CMK (cell line): ENCODE results near the gene SECTM1.

Experiments used
- DNase-seq: peaks from one replicate; pipeline ENCODE4 v3.0.0-alpha.2; 2010; ENCODE audit warnings: low read depth

SECTM1 gene

DNA sequence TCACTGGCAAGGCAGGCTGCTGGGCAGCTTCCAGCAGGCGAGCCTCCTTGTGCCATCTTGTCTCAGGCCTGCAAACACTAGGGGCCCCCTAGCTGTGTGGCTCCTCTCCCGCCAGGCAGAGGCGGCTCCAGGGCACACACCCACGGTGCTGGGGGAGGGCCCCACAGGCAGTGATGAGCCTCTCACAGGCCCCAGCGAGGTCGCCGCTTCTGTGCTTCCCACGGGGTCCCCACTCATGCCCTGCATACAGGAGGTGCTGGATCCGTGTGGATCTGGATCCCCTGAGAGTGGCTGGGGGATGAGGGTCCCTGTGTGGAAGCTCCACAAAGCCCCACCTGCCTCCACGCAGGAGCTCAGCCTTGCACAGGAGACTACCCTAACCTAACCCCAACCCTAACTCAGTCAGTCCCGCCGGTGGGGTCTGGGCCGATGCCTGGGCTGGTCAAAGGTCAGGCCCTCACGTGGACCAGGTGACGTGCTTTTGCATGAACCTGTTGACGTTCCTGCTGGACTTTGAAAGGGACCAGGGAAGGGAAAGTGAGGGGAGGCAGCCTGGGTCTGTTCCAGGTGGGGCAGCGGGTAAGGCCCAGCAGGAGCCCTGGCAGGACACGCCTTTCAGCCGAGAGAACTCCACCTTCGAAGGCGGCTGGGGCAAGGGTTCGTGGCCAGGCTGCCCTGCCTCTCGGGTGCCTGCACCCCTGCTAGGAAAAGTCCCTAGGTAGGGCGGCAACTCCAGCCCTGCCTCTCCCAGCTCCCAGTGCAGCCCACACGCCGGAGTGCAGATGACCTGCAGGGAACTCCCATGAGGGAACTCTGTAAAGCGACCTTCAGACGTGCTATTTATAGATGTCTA lies 5.2 kb downstream of the SECTM1 start:
- DNase-seq: no peak

DNA sequence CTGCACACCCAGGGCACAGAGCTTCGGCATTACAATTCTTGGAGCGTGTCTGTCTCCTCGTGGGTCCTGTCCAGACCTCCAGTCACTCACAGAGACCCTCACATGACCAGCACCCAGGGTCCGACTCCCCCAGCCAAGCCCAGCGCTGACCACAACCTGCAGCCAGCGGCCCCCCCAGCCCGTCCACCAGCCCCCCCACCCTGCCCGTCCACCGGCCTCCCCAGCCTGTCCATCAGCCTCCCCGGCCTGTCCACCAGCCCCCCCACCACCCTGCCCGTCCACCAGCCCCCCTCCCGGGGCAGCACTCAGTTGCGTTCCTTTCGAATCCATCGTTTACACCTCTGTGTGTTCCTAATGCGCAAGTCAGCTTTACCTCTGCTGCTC lies 5.8 kb downstream of the SECTM1 start:
- DNase-seq: no peak

DNA sequence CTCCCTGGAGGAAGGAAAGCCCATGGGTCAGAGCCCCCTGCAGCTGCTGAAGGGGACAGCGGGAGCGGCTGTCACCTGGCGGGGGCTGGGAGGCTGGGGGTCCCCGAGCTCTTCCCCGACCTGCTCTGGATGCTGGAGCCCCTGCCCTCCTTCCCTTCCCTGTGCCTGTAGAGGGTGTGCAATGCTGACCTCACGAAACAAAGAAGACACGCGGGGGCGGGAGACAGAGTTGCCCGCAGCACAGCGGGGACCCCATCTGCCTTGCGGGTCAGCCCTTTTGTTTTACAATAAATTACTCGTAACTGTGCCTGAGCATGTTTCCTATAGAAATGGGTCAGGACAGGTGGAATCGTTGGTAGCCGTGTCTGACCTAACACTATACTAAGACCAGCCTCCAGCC lies 6.3 kb downstream of the SECTM1 start:
- DNase-seq: no peak

DNA sequence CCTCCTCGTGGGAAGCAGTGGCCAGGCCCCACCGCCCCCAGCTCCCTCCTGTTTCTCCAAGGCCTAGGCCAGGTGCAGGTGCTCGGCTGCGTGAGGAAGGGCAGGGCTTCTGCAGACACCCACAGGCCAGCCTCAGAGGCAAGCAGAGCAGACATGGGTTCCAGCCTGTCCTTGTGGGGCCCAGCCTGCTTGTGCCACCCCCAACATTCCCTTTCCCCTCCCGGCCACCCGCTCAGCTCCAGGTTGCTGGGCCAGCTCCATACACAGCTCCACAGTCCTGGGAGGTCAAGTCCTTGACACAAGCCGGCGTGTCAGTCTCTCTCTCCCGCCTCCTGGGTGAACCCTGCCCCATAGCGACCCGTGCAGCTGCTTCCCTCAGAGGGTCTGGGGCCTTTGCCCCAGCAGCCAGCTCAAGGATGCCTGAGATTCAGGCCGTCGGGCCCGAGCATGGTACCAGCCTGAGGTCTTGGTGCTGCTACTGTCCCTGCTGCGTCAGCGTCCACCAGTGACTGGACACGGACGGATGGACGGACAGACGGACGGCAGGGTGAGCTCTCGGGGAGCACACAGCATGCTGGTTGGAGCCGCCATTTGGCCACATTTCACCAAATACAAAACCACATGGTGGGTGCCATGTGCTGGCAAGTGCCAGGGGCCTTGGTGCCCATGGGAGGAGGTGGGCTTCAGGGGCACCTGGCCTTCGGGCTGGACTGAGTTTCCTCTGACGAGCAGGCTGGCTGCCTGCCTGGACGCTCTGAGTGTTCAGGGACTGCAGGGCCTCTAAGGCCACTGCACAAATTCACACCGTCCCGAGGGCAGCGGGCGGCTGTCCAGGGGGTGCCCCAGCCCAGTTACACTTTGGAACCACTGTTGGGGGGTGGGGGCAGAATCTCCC lies 8.0 kb downstream of the SECTM1 start:
- DNase-seq: no peak

DNA sequence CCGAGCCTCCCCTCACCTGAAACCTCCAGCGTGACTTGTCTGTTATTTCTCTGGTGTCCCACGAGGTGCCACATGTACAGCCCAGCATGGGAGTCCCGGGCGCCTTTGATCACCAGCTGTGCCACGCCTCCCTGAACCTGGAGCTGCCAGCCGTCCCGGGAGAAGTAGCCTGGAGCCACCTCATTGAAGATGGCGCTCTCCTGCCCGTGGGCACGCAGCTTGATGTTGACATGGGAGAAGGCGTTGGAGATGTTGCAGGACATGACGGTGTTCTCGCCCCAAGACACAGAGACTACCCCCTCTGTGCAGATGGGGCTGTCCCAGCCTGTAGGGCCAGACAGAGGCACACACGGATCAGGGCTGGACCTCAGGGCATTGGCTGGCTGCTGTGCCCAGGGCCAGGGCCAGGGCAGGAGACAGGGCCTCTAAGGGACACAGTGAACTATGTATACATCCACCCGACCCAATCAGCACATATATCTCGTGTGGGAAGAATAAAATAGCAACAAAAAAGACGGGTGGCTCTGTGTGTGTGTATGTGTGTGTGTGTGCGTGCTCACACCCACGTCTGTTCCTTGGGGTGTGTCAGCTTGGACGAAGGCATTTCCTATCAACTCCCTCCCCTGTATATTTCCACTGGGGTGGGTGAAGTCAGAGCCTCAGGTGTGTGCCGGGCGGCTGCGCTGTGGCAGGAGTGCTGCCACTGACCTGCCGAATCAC lies 8.8 kb downstream of the SECTM1 start:
- DNase-seq: no peak

DNA sequence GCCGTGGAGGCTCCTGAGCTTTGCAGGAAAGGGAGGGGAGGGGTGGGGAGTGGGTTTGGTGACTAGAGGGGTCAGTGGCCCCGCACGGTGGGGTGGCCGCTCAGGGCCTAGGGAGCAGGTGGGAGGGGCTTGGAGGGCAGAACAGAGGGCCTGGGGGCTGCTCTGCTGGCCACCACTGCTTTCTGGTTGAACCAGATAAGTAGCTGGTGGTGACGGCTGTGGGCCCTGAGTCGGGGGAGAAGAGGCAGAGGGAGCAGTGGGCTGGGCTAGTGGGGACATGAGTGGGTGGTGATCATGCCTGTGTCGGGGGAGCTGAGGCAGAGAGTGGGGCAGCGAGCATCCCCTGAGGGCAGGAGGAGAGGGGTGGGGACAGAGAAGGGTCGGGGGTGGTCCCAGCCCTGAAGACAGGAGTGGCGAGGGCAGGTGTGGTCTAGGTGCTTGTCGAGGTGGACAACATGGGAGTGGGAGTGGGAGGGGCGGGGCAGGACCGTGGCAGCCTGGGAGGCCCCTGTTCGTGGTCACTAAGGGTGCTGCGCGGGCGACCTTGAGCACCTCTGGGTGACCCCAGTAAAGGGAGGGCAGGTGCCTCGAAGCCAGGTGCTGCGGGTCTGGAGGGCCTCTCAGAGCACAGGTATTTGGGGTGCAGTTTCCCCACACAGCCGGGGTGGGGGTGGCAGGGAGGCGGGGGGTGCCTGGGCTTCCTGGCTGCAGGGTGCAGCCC lies 9.9 kb downstream of the SECTM1 start:
- DNase-seq: peak; percentile 80

DNA sequence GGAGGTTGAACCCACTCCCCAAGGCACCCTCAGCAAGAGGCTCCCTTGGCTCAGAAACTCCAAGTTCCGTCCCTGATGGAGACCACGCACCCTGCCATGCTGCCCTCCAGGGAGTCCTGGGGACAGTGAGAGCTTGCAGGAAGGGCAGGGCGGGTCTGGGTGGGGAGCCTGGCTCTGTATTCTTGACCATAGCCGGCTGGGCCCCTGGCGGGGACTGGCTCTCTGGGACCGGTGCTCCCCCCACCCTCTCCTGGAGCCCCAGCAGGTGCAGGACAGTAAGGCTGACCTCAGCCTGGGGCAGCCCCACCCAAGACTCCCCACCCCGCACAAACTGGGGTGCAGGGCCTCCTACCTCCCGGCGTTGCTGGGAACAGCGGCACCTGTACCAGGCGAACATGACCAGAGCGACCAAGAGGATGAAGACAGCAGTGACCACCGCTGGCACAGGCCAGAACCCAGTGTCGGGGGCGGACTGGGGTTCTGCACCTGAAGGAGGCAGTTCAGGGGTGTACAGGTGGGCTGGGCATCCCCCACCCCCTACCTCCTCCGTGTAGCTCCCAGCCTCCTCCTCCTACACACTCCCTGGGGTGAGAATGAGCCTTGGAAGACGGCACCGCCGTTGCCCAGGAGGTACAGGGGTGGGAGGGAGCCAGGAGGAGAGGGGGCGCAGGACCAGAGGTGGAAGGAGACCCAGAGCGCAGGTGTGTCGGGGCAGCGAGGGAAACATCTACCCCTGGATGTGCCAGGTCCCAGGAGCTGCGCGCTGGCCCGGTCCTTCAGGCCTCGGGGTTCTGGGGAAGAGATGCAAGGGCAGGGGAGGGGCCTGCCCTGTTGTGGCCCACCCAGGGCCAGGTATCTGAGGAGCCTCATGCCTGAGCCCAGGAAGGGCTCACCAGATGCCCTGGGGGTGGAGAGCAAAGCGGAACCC lies 10.8 kb downstream of the SECTM1 start:
- DNase-seq: no peak

DNA sequence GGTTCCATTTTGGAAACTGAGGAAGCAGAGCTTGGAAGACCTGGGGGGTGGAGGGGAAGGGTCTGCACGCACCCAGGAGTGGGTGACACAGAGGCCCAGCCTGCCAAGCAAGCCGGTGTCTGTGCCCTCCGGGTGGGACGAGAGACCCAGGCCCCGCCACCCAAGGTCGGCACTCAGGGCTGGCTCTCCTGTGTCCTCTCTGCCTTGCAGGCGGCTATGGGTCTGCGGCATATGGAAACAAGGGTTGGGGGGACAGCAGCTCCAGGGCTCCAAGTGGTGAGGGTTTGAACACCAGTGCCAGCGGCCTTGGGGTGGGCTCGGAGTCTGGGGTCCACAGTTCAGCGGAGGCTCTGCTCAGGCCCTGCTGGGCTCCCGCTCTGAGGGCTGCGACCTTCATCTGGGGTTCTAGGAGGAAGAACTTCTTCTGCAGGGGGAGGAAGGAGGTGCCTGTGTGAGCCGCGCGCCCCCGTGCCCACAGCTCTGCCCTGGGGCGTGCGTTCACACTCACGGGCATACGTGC lies 11.6 kb downstream of the SECTM1 start:
- DNase-seq: no peak

DNA sequence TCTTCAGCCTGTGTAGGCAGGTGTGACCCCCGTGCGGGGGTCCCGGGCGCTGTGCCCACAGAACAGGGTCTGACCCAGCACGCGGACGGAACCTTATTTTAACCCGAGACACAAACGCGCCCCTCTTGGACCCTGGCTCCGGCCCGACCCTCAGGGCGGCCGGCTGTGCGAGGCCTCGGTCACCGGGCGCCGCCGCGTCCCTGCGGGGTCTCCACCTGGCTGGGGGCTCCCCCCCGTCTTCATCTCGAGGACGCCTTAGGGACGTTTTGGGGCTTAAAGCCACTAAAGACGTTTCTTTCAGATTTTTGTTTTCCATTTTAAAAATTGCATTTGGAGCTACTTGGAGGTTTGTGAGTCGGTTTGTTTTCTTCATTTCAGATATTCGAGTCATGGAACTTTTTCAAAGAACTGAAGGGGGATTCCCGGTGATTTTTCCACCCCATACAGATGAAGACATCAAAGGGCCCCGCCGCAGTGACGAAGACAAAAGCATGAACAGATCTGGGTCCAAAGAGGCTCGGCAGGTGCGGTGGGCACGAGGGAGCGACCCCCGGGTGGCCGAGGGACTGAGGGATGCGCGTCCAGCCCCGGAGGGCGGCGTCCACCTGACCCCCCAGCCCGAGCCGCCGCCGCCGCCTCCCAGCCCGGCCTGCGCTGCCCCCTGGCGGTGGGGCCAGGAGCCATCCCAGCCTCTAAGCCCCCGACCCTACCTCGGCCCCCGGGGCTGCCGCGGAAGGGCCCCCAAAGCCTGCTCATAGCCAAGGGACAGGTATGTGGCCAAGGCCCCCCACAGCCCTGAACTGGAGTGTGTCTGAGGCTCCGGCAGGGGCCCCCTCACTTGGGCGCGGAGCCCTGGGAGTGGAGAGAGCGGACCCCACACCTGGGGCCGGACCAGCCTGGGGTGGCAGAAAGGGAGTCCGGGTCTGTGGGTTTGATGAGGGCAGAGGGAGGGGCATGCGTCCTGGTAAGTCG lies 12.3 kb downstream of the SECTM1 start:
- no peak for DNase-seq

DNA sequence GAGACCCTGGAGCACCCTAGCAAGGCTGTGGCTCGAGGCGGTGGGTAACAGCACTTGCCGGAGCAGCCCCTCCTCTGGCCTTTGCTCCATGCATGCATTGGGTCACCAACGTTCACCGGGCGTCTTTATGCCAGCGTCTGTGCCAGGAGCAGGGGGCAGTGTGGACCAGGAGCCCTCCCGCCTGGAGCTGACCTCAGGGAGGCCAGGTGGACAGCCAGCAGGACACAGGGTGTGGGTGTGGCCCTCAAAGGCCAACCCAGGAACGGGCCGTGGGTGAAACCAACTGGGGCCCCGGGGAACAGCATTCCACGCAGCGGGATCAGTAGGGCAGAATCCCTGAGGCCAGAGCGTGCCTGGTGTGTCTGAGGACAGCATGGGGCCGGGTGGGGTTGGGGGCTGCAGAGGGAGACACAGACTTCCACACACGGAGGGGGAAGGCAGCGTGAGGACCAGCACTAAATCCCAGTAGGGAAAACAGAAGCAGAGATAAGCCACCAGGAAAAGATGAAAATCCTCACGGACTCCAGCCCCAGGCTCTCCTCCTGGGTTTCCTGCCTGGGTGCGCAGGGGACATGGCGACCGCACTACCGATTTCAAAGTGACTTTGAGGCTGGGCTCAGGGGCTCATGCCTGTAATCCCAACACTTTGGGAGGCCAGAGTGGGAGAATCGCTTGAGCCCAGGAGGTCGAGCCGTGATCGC lies 13.3 kb downstream of the SECTM1 start:
- DNase-seq: no peak

DNA sequence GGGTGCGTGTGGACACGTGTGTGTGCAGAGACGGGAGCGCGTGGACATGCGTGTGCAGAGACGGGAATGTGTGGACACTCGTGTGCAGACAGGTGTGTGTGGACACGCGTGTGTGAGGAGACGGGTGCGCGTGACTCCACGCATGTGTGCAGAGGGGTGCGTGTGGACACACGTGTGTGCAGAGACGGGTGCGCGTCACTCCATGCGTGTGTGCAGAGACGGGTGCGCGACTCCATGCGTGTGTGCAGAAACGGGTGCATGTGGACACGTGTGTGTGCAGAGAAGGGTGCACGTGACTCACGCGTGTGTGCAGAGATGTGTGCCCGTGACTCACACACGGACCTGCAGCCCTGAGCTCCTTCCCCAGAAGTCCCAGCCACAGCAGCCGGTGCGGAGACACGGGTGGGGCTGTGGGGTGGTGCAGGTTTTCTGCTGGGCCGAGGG lies 13.9 kb downstream of the SECTM1 start:
- DNase-seq: no peak

DNA sequence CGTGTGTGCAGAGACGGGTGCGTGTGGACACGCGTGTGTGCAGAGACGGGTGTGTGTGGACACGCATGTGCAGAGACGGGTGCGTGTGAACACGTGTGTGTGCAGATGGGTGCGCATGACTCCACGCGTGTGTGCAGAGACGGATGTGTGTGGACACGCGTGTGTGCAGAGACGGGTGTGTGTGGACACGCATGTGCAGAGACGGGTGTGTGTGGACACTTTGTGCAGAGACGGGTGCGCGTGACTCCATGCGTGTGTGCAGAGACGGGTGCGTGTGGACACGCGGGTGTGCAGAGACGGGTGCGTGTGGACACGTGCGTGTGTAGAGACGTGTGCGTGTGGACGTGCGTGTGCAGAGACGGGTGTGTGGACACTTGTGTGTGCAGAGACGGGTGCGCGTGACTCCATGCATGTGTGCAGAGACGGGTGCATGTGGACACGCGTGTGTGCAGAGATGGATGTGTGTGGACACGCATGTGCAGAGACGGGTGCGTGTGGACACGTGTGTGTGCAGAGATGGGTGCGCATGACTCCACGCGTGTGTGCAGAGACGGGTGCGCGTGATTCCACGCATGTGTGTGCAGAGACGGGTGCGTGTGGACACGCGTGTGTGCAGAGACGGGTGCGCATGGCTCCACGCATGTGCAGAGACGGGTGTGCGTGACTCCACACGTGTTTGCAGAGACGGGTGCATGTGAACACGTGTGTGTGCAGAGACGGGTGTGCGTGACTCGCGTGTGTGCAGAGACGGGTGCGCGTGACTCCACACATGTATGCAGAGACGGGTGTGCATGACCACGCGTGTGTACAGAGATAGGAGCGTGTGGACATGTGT lies 14.6 kb downstream of the SECTM1 start:
- DNase-seq: no peak

DNA sequence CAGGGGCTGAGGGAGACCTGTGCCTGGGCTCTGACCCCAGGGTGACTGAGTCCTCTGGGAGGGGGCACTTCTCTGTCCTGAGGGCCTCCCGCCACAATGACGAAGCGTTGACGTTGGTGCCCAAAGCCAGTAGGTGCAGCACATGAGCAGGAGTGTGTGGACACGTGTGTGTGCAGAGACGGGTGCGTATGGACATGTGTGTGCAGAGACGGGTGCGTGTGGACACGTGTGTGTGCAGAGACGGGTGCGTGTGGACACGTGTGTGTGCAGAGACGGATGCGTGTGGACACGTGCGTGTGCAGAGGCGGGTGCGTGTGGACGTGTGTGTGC lies 15.4 kb downstream of the SECTM1 start:
- DNase-seq: no peak

DNA sequence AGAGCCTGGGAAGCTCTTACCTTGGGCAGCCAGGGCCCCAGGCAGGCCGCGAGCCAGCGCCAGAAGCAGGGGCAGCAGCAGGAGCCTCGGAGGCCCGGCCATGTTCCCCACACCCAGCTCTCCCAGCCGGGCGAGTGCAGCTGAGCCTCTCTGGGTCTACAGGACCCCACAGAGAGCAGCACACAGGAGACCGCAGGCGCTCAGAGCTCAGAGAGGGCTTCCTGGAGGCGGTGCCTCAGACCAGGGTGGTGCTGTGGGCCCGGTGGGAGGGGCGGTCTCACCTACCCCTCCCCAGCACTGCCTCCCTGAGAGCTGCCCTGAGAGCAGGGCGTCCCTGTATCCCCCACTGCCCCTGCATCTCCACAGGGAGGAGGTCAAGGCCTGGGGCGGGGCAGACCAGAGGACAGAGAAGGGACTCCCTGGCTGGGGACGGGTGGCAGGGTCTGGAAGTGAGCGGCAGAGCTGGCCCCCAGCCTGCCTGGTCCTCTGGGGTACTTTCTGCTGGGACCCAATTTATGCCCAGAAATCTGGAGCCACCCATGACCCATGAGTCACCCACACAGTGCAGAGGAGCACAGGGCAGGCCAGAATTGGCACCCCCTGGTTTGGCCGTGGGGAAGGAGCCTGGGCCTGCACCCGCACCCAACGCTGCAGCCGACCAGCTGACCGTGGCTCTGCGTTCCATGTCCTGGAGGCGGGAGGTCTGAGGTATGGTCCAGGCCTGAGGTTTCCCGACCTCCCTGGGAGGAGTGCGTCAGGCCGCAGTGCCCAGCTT lies 16.0 kb downstream of the SECTM1 start, which contains the start of gene CD7:
Gene CD7, minus strand, starts transcription at position 215 of the 775 bp plus-strand sequence. Its CDS starts 113 bp downstream, at position 102.
- DNase-seq: peak; percentile 62

DNA sequence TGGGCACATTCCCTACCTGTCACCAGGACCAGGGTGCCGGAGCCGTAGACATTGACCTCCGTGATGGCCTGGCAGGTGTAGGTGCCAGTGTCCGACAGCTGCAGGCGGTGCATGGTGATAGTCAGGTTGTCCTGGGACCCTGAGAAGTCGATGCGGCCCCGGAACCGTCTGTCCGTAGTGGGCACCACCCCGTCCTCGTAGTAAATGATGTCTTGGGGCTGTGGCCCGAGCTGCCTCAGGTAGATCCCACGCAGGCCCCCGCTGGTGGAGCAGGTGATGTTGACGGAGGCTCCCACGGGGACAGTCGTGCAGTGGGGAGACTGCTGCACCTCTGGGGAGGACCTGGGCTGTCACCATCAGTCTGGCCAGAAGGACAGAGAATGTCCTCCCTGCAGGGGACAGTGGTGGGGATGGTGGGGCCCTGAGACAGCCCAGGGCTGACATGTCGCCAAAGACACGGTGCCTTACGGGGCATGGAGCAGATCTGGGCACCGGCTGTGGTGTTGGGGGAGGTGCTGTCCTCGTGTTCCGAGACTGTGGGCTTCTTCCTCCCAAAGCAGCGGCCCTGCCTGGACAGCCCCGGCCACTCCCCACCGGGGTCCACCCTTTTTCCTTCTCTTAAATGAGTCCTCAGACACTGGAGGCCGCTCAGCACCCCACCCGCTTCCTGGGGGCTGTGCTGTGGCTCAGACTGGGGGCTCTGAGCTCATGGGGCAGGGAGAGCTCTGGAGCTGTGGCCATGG lies 16.7 kb downstream of the SECTM1 start:
- DNase-seq: no peak

DNA sequence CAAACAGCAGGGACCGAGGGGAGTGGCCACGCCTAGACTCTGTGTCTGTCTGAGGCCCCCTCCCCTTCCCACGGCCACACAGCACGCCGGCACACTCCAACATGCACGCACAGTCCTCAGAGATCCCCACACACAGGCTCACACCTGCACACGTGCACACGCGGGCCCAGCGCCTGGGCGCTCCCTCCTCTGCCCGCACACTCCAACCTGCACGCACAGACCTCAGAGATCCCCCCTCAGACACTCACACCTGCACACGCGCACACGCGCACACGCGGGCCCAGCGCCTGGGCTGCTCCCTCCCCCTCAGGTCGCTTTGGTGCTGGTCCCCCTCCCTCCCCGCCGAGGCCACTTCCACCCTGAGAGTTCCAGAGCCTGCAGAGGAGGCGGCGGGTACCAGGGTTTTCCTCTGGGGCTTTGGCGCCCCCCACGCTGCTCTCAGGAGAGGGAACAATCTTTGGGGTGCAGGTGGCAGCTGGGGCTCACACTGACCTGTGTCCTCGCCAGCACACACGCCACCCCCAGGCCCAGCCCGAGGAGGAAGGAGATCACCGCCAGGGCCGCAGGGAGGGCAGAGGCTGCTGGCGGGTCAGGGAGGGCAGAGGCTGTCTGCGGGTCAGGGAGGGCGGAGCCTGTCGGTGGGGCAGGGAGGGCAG lies 17.7 kb downstream of the SECTM1 start:
- peak; percentile 64 for DNase-seq
